ENCODE results near the gene ZNF410.
"Not testable (repeated sequence)": the region's sequence is repeated elsewhere in the genome, so short reads cannot be mapped to it uniquely, and the experiment has no call there.

The ZNF410 gene

GRCh38 chr14:73887318-73887616 lies 608 bp downstream of the ZNF410 start:
- TF ChIP-seq CTCF (IDR thresholded peaks at IDR 0.05; ENCODE audit: low read depth, low read length, missing control alignments): no peak
- DNase-seq (ENCODE audit: low read depth): no peak
- peak overlapping the region; percentile 62 for H3K4me3 ChIP-seq (ENCODE audit: low read depth, low read length)

- H3K4me3 ChIP-seq (ENCODE audit: low read depth, low read length): peak overlapping the region; percentile 62
- DNase-seq (ENCODE audit: low read depth): no peak
- no peak for TF ChIP-seq CTCF (IDR thresholded peaks at IDR 0.05; ENCODE audit: low read depth, low read length, missing control alignments)
These were observed 1.2 kb downstream of the ZNF410 start for GRCh38 chr14:73887694-73888459.

- H3K4me3 ChIP-seq (ENCODE audit: low read depth, low read length): peak overlapping the region; percentile 62; the same call in 1 of the 2 replicates
- TF ChIP-seq CTCF (IDR thresholded peaks at IDR 0.05; ENCODE audit: low read depth, low read length, missing control alignments): no peak
- DNase-seq (ENCODE audit: low read depth): no peak
These were observed 1.7 kb downstream of the ZNF410 start for GRCh38 chr14:73888460-73888725.

- no peak for DNase-seq (ENCODE audit: low read depth)
- no peak for TF ChIP-seq CTCF (IDR thresholded peaks at IDR 0.05; ENCODE audit: low read depth, low read length, missing control alignments)
- H3K4me3 ChIP-seq (ENCODE audit: low read depth, low read length): no peak overlapping the region
These were observed 2.3 kb downstream of the ZNF410 start for GRCh38 chr14:73888971-73889370.

- no peak for DNase-seq (ENCODE audit: low read depth)
- TF ChIP-seq CTCF (IDR thresholded peaks at IDR 0.05; ENCODE audit: low read depth, low read length, missing control alignments): no peak
- H3K4me3 ChIP-seq (ENCODE audit: low read depth, low read length): no peak overlapping the region
These were observed 2.7 kb downstream of the ZNF410 start for GRCh38 chr14:73889376-73889775.

- not testable (repeated sequence) for H3K4me3 ChIP-seq (ENCODE audit: low read depth, low read length); DNase-seq (ENCODE audit: low read depth)
These were observed 7.6 kb downstream of the ZNF410 start for GRCh38 chr14:73894180-73894687.

- no peak for DNase-seq (ENCODE audit: low read depth)
- TF ChIP-seq CTCF (IDR thresholded peaks at IDR 0.05; ENCODE audit: low read depth, low read length, missing control alignments): no peak
- H3K4me3 ChIP-seq (ENCODE audit: low read depth, low read length): no peak overlapping the region
These were observed 9.3 kb downstream of the ZNF410 start for GRCh38 chr14:73895939-73896338.
